ENCODE results near the gene HCCS.
A peak's percentile ranks its signal among the peaks of the same experiment; 100 is the strongest.

Gene HCCS

DNA sequence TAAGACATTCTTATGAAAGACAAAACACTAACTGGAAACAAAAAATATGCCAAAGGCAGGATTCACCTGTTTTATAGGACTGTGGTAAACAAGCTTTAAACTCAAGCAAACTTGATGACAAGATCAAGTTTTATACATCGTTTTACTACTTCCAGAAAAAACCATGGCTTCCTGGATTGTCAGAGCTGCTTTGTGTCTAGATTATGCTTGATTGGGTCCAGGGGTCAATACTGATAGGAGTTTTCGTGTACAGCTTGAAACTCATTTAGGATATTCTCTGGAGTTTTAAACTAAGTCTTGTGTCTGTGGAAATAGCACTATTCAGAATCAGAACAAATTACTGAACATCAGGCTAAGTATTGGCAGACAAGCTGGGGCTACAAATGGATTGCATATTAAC is 13.0 kb downstream of the HCCS start:
- DNase-seq: no peak

GRCh38 chrX:11125060-11125459 is 13.9 kb downstream of the HCCS start:
- no peak for DNase-seq

- DNase-seq: no peak
These were observed 18.5 kb downstream of the HCCS start for GRCh38 chrX:11129534-11130105.

DNA sequence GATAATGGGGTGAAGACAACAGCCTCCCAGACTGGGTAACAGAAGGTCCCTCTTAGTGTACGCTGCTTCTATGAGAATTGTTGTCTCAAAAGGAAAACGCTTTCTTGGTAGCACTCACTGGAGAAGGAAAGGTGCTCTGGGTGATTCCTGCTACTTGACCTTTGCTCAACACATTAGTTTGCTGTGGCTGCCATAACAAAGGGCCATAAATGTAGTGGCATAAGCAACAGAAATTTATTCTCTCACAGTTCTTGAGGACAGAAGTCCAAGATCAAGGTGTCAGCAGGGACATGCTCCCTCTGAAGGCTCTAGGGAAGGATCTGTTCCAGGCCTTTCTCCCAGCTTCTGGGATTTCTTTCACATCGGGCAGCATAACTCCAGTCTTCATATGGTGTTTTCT is 19.0 kb downstream of the HCCS start:
- DNase-seq: no peak

GRCh38 chrX:11131146-11131545 is 20.0 kb downstream of the HCCS start:
- no peak for DNase-seq

- no peak for DNase-seq
These were observed 24.5 kb downstream of the HCCS start for GRCh38 chrX:11135564-11136185.

DNA sequence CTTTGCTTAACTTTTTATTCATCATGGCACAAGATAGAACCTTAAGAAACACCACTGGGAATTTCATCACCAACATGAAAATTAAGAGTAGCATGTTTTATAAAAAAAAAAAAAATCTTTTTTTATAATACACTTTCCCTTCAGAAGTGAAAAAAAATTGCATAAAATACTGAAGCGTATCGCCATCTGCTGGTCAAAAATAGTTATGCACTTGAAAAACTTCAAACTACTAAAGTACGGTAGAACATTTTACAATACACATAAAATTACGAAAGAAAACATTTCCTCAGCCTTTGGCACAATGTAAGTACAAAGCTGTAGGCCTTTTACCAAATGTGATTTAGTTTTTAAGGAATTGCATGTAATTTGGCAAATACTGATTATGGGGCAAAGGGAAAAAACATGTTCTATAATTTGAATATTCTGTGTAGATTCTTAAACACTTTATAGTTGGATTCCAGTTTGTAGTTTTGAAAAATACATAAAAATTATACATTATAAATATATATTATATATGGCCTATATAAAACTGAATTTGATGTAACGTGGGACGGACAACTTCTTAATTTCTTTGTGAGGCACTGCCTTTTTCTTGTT is 26.5 kb downstream of the HCCS start:
- peak; percentile 43 for DNase-seq

GRCh38 chrX:11138498-11139390 is 27.6 kb downstream of the HCCS start:
- DNase-seq: no peak

DNA sequence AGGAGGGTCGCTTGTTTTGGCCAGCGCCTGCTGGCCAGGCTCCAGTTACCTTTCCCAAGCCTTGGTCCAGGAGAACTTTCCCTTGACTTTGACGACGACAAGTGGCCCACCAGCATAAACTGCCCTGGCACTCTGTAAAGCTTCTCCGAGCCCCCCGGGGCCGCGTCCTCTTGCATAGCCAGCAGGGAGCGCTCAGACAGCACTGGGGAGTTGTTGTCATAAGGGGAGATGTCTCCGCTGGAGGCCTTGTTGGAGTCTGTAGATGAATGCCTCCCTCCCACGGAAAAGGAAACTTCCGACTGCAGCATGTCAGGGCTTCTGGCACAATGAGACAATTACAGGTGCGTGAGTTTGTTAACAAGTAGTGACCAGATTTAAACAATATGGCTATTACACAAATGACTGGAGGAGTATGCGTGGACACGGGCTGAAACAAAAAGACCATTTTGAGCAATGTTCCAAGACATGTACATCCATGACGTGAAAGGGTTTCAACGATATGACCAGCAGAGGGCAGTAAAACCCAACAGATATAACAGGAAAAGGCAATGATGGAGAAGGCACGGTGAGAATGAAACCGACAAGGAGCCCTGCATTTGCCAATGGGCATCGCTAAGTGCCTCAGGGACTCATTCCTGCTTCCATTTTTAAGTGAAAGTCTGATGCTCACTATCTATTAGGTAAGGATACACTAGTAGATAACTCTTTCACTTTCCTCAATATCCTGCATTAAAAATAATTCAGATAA is 33.0 kb downstream of the HCCS start:
- peak; percentile 66 for DNase-seq

- no peak for DNase-seq
These were observed 35.3 kb downstream of the HCCS start for GRCh38 chrX:11146411-11146810.

DNA sequence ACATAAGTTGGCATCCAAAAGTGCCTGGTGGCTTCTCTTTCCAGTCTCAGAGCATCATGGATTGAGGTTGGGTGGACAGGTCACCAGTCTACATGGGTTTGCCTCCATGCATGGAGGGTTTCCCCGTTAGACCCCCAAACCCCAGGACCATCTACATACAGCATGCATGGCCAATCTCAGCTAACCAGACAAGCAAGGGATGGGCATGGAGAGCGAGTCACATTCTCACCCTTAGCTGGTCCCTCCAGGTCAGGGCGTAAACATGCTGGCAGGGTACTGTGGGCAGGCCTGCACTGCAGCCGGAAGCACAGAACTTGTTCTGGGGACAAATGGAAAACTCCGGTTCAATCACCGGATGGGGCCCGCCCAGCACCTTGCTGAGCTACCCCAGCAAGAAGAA is 37.3 kb downstream of the HCCS start:
- no peak for DNase-seq

GRCh38 chrX:11151799-11152559 is 40.8 kb downstream of the HCCS start:
- no peak for DNase-seq

- no peak for DNase-seq
These were observed 48.0 kb downstream of the HCCS start for GRCh38 chrX:11159149-11159548.

DNA sequence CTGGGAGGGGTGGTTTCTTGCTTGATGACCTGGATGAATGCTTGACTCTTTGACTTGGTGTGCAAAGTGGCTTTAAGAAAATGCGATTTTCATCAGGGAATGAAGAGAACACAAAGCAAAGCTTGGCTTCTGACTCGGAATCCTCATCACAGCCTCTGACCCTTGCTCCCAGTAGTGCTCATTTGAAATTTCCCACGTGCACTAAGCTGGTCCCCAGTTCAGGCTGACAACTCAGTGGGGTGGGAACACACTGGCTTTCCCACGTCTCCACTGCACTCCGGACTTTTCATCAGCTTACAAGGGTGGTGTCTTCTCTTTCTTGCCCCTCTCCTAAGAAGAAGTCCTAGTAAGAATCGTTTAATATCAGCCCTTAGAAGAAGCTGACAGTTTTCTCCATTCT is 53.3 kb downstream of the HCCS start:
- DNase-seq: no peak

DNA sequence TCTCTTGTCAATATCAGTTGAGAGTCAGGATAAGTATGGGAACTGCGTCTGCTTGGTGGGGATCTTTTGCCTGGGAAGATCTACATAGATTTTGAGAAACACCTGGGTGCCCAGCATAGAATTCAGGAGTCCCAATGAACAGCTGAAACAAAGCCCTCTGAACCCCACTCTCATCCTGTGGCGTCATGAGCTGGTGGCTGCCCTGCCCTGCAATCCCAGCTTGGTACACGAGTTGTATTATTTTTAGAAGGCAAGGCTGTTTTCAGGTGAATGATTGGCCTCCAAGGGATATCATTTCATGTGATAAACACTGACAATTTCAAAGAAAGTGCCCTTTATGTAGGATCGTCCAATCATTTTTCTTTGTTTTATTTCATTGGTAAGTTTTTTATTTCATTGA is 60.8 kb downstream of the HCCS start:
- no peak for DNase-seq

DNA sequence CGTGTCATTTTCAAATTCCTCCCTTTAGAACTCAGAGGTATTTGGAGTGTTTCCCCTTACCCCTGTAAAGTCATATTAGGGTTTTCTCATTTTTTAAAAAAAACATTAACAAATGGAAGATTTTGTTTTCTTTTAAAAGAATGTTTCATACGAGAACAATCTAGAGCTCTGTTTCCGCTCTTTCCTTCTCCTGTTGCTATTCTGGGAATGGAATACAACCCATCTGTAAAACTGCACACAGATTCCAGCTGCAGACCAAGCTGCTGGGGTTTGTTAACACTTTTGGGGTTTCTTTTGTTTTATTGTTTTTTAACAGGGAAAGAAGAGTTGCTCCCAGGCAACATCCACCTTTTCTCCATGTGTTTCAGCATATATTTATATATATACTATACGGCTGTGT is 61.3 kb downstream of the HCCS start:
- no peak for DNase-seq
